HG03280 (cell line): ENCODE results near the gene HAUS3.
"Not testable (repeated sequence)": the region's sequence is repeated elsewhere in the genome, so short reads cannot be mapped to it uniquely, and the experiment has no call there.

ENCODE experiments used
- ATAC-seq: cut with Tn5 transposase; IDR thresholded peaks from one replicate; pipeline ENCODE4 v1.9.1; 2021; ENCODE audit warnings: mild to moderate bottlenecking, moderate library complexity; ENCODE audit not compliant: unreplicated experiment

The HAUS3 gene

GRCh38 chr4:2222838-2223237 is 19.1 kb downstream of the HAUS3 start:
- no peak for ATAC-seq

GRCh38 chr4:2221378-2221777 is 20.5 kb downstream of the HAUS3 start:
- ATAC-seq: not testable (repeated sequence)

GRCh38 chr4:2220016-2220630 is 21.8 kb downstream of the HAUS3 start:
- ATAC-seq: no peak

GRCh38 chr4:2219233-2219760 is 22.6 kb downstream of the HAUS3 start:
- no peak for ATAC-seq

GRCh38 chr4:2218436-2218835 is 23.5 kb downstream of the HAUS3 start:
- no peak for ATAC-seq

- no peak for ATAC-seq
Measured at GRCh38 chr4:2217726-2218125, 24.2 kb downstream of the HAUS3 start.

- ATAC-seq: no peak
Measured at GRCh38 chr4:2212831-2213230, 29.1 kb downstream of the HAUS3 start.

GRCh38 chr4:2202789-2203188 is 39.1 kb downstream of the HAUS3 start:
- not testable (repeated sequence) for ATAC-seq

- no peak for ATAC-seq
Measured at GRCh38 chr4:2194496-2194895, 47.4 kb downstream of the HAUS3 start.

GRCh38 chr4:2193326-2193725 is 48.6 kb downstream of the HAUS3 start:
- no peak for ATAC-seq

- ATAC-seq: no peak
Measured at GRCh38 chr4:2186865-2187172, 55.1 kb downstream of the HAUS3 start.

GRCh38 chr4:2186133-2186864 is 55.6 kb downstream of the HAUS3 start:
- ATAC-seq: no peak

GRCh38 chr4:2183394-2183793 is 58.5 kb downstream of the HAUS3 start:
- no peak for ATAC-seq

GRCh38 chr4:2182994-2183393 is 58.9 kb downstream of the HAUS3 start:
- ATAC-seq: no peak

- no peak for ATAC-seq
Measured at GRCh38 chr4:2180410-2180809, 61.5 kb downstream of the HAUS3 start.

GRCh38 chr4:2179717-2180116 is 62.2 kb downstream of the HAUS3 start:
- ATAC-seq: no peak

- ATAC-seq: no peak
Measured at GRCh38 chr4:2178986-2179385, 62.9 kb downstream of the HAUS3 start.
